ENCODE measurements around the gene MACROD2.

The MACROD2 gene

DNA sequence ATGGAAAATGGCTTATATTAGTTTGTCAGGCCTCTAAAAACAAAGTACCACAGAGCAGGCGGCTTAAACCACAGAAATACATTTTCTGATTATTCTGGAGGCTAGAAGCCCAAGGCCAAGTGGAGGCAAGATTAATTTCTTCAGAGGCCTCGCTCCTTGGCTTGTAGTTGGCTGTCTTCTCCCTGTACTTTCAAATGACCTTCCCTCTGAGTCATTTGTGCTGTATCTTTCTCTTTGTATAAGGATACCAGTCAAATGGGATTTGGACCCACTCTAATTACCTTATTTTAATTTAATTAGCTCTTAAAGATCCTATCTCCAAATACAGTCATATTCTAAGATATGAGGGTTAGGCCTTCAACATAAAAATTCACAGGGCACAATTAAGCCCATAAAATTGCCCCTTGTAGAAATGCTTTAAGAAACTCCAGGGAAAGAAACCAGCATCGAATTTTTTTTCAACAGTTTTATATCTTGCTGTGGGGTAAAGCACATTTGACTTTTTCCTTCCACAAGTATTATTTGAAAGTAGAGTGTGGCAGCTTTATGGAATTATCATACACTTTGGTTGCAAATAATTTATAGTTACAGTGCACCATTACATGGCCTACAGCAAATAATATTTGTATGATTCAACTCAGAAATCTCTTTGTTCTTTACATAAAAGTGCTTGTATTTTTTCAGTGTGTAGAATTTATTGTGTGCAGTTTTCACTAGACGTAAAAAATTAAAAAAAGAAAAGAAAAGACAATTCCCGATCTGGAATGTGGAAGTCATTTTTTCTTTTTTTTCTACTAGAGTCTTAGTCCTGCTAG, 1871.8 kb downstream of the MACROD2 start:
- Histone ChIP-seq H3K4me3 (ENCODE audit: low read depth in 1 of 2, low read length in 1 of 2) (no peak overlapping the region), H3K36me3 (no peaks in the 10 kb centered on the region), H3K27me3 (no peaks in the 10 kb centered on the region)

DNA sequence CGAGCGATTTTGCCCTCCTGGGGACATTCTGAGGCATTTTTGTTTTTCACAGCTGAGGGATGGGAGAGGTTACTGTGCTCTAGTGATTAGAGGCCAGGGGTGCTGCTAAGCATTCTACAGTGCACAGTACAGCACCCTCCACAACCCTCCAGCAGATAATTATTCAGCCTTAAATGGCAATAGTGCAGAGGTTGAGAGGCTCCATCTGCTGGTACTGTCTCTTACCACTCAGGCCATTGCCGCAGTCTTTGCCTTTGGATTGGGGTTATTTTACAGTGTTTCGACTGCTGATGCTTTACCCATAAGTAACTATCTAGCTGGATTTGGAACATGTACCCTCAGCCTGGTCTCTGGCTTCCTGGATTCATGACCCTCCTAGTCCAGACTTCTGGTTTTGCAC, 1872.6 kb downstream of the MACROD2 start:
- H3K27ac ChIP-seq = no peak overlapping the region
- H3K36me3 ChIP-seq = no peaks in the 10 kb centered on the region
- H3K4me1 ChIP-seq (ENCODE audit: control insufficient read depth in 1 of 2, insufficient read depth in 1 of 2, low read depth in 1 of 2, low read length in 1 of 2) = no peaks in the 10 kb centered on the region
- no peaks in the 10 kb centered on the region for H3K27me3 ChIP-seq
- no peak overlapping the region for H3K4me3 ChIP-seq (ENCODE audit: low read depth in 1 of 2, low read length in 1 of 2)
- no peak for TF ChIP-seq CTCF (IDR thresholded peaks at IDR 0.05)
- H3K9me3 ChIP-seq = no peaks in the 10 kb centered on the region

More for the DNA sequence above, 1871.8 kb downstream of the MACROD2 start:
- no peaks in the 10 kb centered on the region for H3K4me1 ChIP-seq (ENCODE audit: control insufficient read depth in 1 of 2, insufficient read depth in 1 of 2, low read depth in 1 of 2, low read length in 1 of 2)
- no peak for TF ChIP-seq CTCF (IDR thresholded peaks at IDR 0.05)
- no peak overlapping the region for H3K27ac ChIP-seq
- H3K9me3 ChIP-seq = no peaks in the 10 kb centered on the region

GRCh38 chr20:15875446-15875845, 1880.1 kb downstream of the MACROD2 start:
- no peak for TF ChIP-seq CTCF (IDR thresholded peaks at IDR 0.05)
- H3K4me3 ChIP-seq (ENCODE audit: low read depth in 1 of 2, low read length in 1 of 2) = no peak overlapping the region
- no peaks in the 10 kb centered on the region for H3K4me1 ChIP-seq (ENCODE audit: control insufficient read depth in 1 of 2, insufficient read depth in 1 of 2, low read depth in 1 of 2, low read length in 1 of 2)
- H3K27me3 ChIP-seq = no peaks in the 10 kb centered on the region
- no peaks in the 10 kb centered on the region for H3K36me3 ChIP-seq
- H3K9me3 ChIP-seq = no peaks in the 10 kb centered on the region
- H3K27ac ChIP-seq = no peak overlapping the region

DNA sequence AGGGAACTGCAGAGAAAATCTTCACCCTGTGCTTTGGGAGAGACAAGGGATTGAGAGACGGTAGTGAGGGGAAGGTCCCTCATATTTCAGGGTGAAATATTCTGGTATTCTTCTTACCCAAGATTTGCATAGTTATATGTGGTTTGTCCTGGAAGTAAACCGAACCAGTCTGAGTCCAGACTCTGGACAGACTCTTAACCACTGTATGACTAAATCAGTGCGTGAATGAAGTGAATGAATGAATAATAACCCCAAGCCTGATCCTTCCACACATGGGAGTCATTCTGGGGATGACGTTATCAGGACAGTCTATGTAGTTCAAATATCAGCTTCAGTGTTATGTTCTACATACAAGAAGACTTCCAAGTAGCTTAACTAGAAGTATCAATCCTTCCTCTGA, 1887.2 kb downstream of the MACROD2 start:
- H3K27ac ChIP-seq = no peak overlapping the region
- no peak overlapping the region for H3K4me3 ChIP-seq (ENCODE audit: low read depth in 1 of 2, low read length in 1 of 2)
- H3K4me1 ChIP-seq (ENCODE audit: control insufficient read depth in 1 of 2, insufficient read depth in 1 of 2, low read depth in 1 of 2, low read length in 1 of 2) = no peaks in the 10 kb centered on the region
- no peaks in the 10 kb centered on the region for H3K9me3 ChIP-seq
- TF ChIP-seq CTCF (IDR thresholded peaks at IDR 0.05) = no peak
- no peaks in the 10 kb centered on the region for H3K27me3 ChIP-seq
- H3K36me3 ChIP-seq = no peaks in the 10 kb centered on the region

DNA sequence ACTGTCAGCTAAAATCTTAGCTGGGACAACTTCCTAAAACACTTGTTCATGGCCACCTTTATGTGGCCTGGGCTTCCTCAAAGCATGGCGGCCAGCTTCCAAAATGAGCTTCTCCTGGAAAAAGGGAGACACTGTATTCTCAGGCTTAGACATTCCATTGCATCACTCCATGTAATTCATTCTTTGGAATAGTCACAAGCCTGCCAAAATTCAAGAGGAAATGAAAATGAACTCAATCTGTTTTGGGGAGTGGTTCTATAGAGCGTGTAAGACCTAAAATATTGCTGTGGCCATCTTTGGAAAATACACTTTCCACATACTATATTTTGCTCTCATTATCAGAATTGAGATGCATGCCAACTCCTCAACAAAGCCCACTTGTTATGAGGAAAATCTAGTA, 1890.9 kb downstream of the MACROD2 start:
- H3K27me3 ChIP-seq = no peaks in the 10 kb centered on the region
- H3K4me1 ChIP-seq (ENCODE audit: control insufficient read depth in 1 of 2, insufficient read depth in 1 of 2, low read depth in 1 of 2, low read length in 1 of 2) = no peaks in the 10 kb centered on the region
- no peaks in the 10 kb centered on the region for H3K9me3 ChIP-seq
- no peaks in the 10 kb centered on the region for H3K36me3 ChIP-seq
- no peak for TF ChIP-seq CTCF (IDR thresholded peaks at IDR 0.05)
- H3K27ac ChIP-seq = no peak overlapping the region
- H3K4me3 ChIP-seq (ENCODE audit: low read depth in 1 of 2, low read length in 1 of 2) = no peak overlapping the region
